ENCODE measurements around the gene BANP.
"Not testable (repeated sequence)": the region's sequence is repeated elsewhere in the genome, so short reads cannot be mapped to it uniquely, and the experiment has no call there.

Gene BANP

DNA sequence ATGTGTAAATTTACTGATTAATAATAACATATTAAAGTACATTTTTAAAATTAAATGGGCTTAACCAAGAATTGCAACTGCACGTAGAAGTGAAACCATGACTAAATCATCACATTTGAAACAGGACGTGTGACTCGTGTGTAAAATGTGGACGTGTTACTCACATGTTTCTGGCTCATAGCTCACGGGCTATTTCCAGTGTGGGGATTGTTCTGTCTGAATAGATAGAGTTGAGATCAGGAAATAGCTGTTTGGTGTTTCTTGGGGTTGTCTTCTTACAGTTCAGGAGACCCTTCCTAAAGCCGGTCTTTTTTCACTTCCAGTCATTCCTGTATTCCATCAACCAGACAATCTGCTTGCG lies 32.5 kb downstream of the BANP start:
- not testable (repeated sequence) for DNase-seq (ENCODE audit: low read depth, low spot score)

DNA sequence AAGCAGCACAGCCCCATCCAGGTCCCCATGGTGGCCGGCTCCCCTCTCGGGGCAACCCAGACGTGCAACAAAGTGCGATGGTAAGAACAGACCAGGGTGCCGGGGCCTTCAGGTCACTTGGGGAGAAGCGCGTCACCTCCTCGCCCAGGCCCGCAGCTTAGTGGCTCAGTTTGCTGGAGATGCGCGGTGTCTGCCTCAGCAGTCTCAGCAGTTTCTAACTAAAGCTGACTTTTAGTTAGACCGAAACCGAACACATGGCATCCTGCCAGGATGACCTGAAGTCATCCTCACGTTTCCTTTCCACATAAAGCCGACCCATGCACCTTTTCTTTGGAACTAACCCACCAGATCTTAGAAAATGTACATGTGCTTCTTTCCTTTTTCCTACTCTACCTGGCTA lies 32.9 kb downstream of the BANP start:
- H3K4me3 ChIP-seq (ENCODE audit: low read length); DNase-seq (ENCODE audit: low read depth, low spot score): not testable (repeated sequence)

More for the DNA sequence above, 32.5 kb downstream of the BANP start:
- H3K4me3 ChIP-seq (ENCODE audit: low read length): not testable (repeated sequence)

DNA sequence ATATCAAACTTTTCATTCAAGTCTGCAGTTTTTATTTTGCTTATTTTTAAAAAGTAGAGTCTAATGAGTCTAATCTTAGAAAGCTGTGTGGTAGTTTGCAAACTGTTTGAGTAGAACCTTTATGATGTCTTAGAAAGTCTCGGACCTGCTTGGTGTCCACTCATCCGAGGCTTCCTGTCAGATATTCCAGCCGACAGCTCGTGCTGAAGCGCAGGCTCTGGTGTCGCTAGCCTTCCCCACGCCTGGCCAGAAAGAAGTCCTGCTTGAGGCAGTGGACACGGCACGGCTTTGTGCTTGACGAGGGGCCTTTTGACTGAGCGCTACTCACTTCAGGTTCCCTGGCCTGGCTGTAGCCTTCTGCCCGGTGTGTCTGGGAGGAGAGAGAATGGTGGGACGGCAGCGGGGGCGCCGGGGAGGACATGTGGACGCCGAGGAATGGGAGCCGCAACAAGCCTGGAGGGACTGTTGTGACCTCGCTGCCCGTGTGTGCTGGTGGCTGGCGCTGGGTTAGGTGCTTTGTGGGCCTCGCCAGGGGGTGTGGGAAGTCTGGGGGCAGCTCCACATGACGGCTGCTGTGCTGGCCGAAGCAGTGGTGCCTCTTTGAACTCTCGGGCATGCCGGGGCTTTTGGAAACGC lies 33.5 kb downstream of the BANP start:
- no peak for DNase-seq (ENCODE audit: low read depth, low spot score)
- H3K4me3 ChIP-seq (ENCODE audit: low read length): no peak overlapping the region

DNA sequence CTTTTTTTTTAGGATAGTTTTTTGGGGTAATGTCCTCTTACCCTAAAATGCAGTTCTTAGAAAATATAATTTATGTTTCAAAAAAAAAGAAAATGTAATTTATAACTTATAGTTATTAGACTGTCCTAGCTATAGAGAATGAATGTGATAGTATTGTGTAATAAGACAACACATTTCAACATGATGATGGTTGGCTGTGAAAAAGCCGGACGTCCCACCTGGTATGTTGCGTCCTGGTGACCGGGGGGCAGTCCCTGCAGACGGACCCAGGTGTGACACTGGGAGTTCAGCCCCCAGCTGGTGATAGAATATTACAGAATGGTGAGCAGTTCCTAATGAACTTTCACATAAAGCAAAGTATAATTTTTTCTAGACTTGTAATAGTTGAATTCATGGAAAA lies 34.3 kb downstream of the BANP start:
- not testable (repeated sequence) for DNase-seq (ENCODE audit: low read depth, low spot score); H3K4me3 ChIP-seq (ENCODE audit: low read length)

DNA sequence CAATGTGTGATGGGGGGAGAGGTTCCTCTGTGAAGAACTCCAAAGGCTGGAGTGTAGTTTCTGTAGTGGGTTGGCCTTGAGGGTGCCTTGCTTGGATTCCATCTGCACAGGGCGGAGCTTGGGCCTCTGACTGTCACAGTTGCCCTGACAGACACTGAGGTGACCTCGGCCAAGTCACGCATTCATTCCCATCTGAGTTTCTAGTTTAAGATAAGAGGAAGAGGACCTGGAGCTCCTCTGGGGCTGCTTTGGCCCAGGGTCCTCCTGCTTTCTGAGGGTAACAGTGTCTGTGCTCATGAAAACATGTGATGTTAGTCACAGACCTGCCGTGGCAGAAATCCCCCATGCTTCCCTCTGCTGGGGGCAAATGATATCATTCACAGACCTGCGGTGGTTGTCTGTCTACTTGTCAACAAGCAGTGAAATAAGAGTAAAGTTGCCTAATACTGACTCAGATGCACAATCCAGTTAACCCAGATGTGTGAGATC lies 35.2 kb downstream of the BANP start:
- not testable (repeated sequence) for H3K4me3 ChIP-seq (ENCODE audit: low read length); DNase-seq (ENCODE audit: low read depth, low spot score)

DNA sequence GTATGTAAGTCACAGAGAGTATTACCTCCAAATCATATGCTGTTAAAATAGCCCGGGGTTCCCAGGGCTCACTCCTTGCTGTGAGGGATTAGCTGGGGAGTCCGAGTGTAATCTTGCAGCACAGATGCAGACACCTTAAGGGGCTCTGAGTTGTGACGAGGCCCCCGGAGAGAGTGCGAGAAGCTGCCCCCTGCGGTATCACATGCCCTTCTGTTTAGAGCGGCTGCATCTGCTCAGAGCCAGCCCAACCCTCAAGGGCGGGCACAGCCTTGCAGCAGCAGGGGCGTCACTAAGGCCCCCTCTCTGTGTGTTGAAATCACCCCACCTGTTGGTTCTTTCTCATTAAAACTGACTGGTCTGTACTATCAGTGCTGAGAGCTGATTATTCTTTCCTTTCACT lies 37.4 kb downstream of the BANP start:
- DNase-seq (ENCODE audit: low read depth, low spot score): not testable (repeated sequence)

DNA sequence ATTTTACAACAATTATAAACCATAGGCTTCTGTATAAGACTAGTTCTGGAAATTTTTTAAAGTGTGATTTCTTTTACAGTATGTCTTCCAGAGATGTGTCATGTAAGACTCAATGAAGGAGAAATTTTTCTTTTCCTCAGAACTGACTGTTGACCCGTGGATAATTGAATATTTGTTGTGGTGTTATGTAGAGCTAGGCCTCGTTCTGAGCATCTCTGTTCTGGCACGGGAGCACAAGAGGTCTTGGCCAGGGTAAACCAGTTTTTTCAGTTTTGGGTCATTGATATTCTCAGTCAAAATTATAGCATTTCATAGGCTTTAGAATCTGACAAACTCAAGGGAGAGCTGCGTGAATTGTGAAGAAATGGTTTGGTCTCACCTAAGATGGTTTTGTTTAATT lies 39.0 kb downstream of the BANP start:
- DNase-seq (ENCODE audit: low read depth, low spot score); H3K4me3 ChIP-seq (ENCODE audit: low read length): not testable (repeated sequence)

More for the DNA sequence above, 37.4 kb downstream of the BANP start:
- not testable (repeated sequence) for H3K4me3 ChIP-seq (ENCODE audit: low read length)

DNA sequence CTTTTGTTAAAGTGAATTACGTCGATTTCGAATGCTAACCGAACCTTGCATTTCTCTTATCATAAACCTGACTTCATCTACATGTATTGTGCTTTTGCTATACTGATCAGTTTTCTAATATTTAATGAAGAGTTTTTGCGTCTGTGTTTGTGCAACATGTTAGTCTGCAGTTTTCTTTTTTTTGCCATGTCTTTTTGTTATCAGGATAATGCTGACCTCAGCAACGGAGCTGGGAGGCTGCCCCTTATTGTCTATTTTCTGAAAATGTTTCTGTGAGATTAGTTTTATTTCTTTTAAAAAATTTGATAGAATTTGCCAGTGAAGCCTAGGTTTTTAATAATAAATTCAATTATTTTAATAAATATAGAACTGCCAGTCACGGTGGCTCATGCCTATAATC lies 40.9 kb downstream of the BANP start:
- DNase-seq (ENCODE audit: low read depth, low spot score); H3K4me3 ChIP-seq (ENCODE audit: low read length): not testable (repeated sequence)

DNA sequence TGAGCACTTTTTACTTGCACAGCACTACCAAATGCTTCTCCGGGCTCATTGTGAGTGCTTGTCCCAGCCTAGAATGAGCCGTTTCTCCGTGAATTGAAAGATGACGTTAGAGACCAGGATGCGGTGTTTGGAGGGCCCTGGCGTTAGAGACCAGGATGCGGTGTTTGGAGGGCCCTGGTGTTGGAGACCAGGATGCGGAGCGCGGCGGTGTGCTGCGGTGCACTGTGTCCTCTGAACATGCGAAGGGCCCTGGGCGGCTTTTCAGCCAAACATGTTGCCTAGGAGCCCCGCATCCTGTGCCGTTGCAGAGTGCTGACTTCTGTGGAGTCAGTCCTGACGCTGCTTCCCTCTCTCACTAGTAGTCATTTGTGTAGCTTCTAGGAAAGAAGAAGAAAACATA lies 42.7 kb downstream of the BANP start:
- no peak for DNase-seq (ENCODE audit: low read depth, low spot score)
- H3K4me3 ChIP-seq (ENCODE audit: low read length): no peak overlapping the region

DNA sequence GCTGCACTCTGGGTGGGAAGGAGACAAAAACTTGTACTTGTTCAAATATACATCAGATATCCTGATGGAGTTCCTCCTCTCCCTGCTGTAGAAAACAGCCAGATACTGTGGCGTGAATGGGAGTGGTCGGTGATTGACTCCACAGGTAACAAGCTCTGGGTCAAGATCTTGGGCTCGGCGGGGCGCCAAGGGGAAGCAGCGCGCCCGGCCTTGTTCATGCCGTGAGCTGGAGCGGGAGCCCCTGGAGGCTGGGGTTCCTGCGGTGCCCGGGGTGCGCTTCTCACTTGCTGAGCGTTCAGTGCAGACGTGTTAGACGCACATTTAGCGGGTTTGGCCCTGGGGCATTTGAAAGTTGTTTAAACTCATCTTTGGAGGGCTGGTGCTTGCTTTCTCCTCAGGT lies 44.4 kb downstream of the BANP start:
- H3K4me3 ChIP-seq (ENCODE audit: low read length): no peak overlapping the region
- DNase-seq (ENCODE audit: low read depth, low spot score): no peak

DNA sequence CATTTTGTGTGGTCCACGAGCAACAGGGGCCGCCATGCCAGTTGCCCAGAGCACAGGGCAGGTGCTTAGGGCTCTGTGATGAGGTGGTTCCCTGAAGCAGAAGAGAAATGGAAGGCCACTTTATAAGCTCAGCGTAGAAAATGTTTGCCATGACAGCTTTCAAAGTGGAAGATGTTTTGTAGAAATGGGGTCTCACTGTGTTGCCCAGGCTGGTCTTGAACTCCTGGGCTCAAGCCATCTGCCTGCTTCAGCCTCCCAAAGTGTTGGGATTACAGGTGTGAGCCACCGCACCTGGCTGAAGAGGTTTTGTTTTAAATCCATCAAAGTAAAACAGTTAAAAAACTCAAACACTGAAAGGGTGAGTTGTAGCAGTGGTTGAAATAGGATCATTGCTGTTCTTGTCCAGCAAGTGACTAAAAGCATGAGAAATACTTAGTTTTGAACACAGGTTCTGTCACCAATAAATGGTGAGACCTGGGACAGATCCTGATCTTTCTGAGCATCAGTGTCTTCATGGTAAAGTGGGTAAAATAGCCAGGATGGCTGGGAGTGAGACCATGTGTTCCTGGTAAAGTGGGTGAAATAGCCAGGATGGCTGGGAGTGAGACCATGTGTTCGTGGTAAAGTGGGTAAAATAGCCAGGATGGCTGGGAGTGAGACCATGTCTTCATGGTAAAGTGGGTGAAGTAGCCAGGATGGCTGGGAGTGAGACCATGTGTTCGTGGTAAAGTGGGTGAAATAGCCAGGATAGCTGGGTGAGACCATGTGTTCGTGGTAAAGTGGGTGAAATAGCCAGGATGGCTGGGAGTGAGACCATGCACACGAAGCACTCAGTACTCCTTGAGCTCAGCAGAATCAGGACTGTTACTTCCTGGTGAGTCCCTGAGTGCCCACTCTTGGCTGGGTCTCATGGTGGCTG lies 46.0 kb downstream of the BANP start:
- no peak overlapping the region for H3K4me3 ChIP-seq (ENCODE audit: low read length)
- no peak for DNase-seq (ENCODE audit: low read depth, low spot score)

DNA sequence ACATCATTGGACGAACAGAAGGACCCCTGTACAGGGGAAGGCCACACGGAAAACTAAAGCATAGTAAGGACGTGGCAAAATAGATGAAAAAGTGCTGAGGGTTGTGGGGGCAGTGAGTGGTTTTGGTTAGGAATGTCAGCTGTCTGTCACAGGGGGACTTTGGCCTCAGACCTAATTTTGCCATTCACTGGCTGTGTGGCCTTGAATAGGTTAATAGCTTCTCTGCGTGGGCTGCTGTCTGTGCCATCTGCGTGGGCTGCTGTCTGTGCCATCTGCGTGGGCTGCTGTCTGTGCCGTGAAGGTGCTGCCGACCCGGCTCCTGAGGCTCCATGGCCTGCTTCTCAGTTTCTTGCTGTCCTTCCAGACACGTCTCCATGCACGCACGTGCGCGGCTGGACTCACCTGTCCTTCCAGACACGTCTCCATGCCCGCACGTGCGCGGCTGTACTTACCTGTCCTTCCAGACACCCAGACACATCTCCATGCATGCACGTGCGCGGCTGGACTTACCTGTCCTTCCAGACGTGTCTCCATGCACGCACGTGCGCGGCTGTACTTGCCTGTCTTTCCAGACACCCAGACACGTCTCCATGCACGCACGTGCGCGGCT lies 47.1 kb downstream of the BANP start:
- not testable (repeated sequence) for H3K4me3 ChIP-seq (ENCODE audit: low read length); DNase-seq (ENCODE audit: low read depth, low spot score)

DNA sequence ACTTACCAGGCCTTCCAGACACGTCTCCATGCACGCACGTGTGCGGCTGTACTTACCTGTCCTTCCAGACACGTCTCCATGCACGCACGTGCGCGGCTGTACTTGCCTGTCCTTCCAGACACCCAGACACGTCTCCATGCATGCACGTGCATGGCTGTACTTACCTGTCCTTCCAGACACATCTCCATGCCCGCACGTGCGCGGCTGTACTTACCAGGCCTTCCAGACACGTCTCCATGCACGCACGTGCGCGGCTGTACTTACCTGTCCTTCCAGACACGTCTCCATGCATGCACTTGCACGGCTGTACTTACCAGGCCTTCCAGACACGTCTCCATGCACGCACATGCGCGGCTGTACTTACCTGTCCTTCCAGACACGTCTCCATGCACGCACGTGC lies 47.8 kb downstream of the BANP start:
- H3K4me3 ChIP-seq (ENCODE audit: low read length); DNase-seq (ENCODE audit: low read depth, low spot score): not testable (repeated sequence)

DNA sequence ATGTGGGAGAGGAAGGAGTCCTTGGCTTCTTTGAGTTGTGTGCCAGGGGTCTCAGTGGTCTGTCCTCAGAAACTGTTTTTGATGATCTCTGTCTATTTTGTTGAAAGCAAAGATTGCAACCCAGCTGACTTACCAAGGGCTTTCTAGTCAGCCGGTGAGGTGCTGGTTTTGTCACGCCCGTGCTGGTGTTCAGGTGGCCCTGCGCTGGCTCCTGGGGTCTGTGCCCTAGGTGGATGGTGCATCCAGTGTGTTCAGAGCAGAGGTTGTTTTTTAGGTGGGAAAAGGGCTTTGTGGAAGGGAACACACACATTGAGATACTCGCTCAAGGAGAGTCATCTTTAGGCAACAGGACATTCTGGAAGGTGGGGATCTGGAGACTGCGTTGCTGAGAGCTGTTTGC lies 51.0 kb downstream of the BANP start:
- H3K4me3 ChIP-seq (ENCODE audit: low read length): no peak overlapping the region
- no peak for DNase-seq (ENCODE audit: low read depth, low spot score)

DNA sequence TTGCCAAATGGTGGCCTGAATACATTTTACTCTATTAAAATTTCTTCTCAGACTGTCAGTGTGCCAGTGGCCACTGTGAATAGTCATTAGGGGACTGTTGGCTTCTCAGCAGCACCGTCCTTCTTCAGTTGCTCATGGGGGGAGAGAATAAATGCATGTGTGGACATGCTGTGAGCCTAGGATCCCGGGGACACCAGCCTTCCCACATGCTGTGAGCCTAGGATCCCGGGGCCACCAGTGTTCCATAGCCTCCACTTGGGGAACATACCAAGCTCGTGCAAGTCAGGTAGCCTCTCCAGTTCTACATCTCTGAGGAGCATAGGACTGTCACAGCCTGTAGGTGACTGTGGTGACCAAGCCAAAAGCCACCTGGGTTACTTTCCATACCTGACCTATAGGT lies 51.5 kb downstream of the BANP start:
- no peak for DNase-seq (ENCODE audit: low read depth, low spot score)
- H3K4me3 ChIP-seq (ENCODE audit: low read length): no peak overlapping the region

DNA sequence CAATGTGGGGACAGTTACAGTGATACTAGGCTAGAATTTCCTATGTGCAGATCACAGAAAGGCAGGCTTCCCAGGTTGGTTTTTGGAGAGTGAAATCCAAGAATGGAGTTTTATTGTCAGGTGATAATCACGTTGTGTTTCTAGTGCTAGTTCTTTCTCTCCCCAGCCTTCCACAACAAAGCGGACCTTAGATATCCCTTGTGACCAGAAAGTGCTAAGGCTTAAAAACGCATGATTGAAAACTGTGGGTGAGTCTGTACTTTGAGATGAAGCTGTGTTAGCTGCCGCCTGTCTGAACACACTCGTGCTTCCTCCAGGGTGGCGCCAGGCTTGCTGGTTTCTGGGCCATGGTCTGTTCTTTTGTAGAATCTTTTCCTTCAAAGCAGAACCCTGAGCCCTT lies 52.1 kb downstream of the BANP start:
- DNase-seq (ENCODE audit: low read depth, low spot score): no peak
- H3K4me3 ChIP-seq (ENCODE audit: low read length): no peak overlapping the region

DNA sequence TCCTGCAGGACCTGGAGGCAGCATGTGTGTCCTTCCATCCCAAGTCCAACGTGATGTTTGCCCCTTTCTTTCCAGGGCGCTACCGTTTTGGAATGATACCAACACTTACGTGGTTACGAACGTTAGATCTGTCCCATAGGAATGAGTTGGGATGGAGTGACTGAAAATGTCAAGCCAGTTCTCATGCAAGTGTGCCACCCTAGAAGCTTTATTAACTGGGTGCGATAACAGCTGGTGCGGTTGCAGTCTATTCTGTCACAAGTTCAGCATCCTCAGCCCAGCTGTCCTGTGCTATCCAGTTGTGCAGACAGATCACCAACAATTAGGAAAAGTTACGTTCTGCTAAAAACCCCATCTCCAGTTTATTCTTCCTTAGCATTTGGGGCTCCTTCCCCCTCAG lies 52.5 kb downstream of the BANP start:
- no peak overlapping the region for H3K4me3 ChIP-seq (ENCODE audit: low read length)
- DNase-seq (ENCODE audit: low read depth, low spot score): no peak

DNA sequence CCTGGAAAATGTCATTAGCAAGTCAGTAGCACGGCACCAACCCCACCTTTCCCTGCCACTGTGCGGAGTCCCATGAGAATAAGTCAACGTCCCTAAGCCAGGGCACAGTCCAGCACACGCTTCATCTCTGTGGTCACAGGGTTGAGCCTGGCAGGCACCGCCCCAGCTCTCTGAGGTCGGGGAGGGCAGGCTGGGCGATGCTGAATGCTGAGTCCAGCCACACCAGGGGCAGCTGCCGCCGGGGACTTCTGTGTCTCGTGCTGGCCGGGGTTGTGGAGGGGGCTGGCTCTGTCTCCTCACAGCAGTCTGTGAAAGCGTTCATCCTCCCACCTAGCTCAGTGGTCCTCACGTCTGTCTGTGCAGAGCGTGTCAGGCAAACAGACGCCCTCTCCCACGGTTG lies 53.2 kb downstream of the BANP start:
- no peak for DNase-seq (ENCODE audit: low read depth, low spot score)
- H3K4me3 ChIP-seq (ENCODE audit: low read length): no peak overlapping the region

DNA sequence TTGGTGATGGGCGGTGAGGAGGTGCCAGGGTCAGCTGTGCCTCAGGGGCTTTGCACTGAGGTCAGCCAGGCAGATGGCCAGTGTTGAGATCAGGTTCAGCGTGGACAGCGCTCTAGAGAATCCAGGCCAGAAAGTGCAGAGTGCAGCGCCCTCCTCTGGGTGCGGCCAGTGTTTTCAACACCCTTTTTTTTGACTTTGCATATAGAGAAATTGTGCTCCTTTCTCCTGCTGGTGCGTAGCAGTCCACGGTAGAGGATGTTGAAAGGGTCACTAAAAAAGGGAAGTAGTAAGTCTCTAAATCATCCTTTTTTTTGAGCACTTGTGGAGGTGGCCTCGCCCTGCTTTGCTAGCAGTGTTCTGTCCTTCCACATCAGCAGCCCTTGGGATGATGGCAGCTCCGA lies 53.9 kb downstream of the BANP start:
- DNase-seq (ENCODE audit: low read depth, low spot score): no peak
- no peak overlapping the region for H3K4me3 ChIP-seq (ENCODE audit: low read length)

DNA sequence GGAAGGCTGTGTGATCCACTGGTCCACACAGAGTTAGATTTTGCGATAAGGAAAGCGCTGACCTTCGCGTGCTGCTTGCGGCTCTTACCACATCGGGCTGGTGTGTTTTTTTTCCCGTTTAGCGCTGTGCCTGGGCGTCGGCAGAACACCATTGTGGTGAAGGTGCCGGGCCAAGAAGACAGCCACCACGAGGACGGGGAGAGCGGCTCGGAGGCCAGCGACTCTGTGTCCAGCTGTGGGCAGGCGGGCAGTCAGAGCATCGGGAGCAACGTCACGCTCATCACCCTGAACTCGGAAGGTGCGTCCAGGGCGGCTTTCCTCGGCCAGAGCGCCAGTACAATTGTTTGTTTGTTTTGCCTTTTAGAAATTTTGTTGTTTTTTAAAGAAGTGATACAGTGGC lies 54.7 kb downstream of the BANP start:
- DNase-seq (ENCODE audit: low read depth, low spot score): no peak
- no peak overlapping the region for H3K4me3 ChIP-seq (ENCODE audit: low read length)
